ENCODE measurements around the gene WBP4.

GRCh38 chr13:41032691-41033376 is 28.5 kb upstream of the WBP4 start:
- TF ChIP-seq CTCF (IDR thresholded peaks at IDR 0.05) = no peak
- TF ChIP-seq USF1 (IDR thresholded peaks at IDR 0.05; ENCODE audit: borderline replicate concordance, low read depth) = no peak
- TF ChIP-seq JUND (IDR thresholded peaks at IDR 0.05) = no peak
- TF ChIP-seq TAF1 (IDR thresholded peaks at IDR 0.05; ENCODE audit: borderline replicate concordance, low read depth, low read length) = no peak
- no peak for TF ChIP-seq MXI1 (IDR thresholded peaks at IDR 0.05; ENCODE audit: low read depth, low read length)
- TF ChIP-seq POLR2AphosphoS5 (IDR thresholded peaks at IDR 0.05; ENCODE audit: low read depth, low read length) = no peak
- TF ChIP-seq ELF1 (IDR thresholded peaks at IDR 0.05) = no peak
- no peak for TF ChIP-seq YY1 (IDR thresholded peaks at IDR 0.05; ENCODE audit: low read depth)
- no peak for TF ChIP-seq SMC3 (IDR thresholded peaks at IDR 0.05; ENCODE audit: low read depth, low read length)
- no peak for TF ChIP-seq RFX5 (IDR thresholded peaks at IDR 0.05; ENCODE audit: low read length)
- TF ChIP-seq REST (IDR thresholded peaks at IDR 0.05; ENCODE audit: low read depth, low read length) = no peak
